Adrenal gland (tissue), 12 donors: ENCODE results near the gene CASP1. TPM values are rescaled to one million over a fixed set of nuclear protein-coding genes. Genes with fewer than 3 reads are reported as not detected.

Experiments used
- DNase-seq, 7 donors: peaks; one replicate each; pipeline ENCODE4 v3.0.0-alpha.2; 2019 to 2020
- H3K27ac ChIP-seq, 5 donors: fragments of 200-600 bp; sonication (generic) in 4 of 5; 1 replicate in 3 of 5; 2 replicates in 2 of 5; pipeline versions ENCODE4 v1.5.1 to v1.8.0; 2016 to 2020; ENCODE audit warnings: mild to moderate bottlenecking in 1 of 5
- H3K27me3 ChIP-seq: fragments of 200-600 bp; 2 replicates; pipeline ENCODE4 v1.8.0; 2021
- H3K36me3 ChIP-seq, 2 donors: fragments of 200-600 bp; replicated peaks in 1 of 2; 1 replicate in 1 of 2; 2 replicates in 1 of 2; pipeline versions ENCODE4 v1.5.1 to v1.8.0; 2018 to 2022
- H3K4me1 ChIP-seq, 2 donors: fragments of 200-600 bp; replicated peaks in 1 of 2; 1 replicate in 1 of 2; 2 replicates in 1 of 2; pipeline versions ENCODE4 v1.5.1 to v1.8.0; 2018 to 2021
- H3K4me3 ChIP-seq, 4 donors: fragments of 200-600 bp; sonication (generic) in 3 of 4; one replicate each; pipeline ENCODE4 v1.5.1; 2016 to 2018
- H3K9me3 ChIP-seq, 3 donors: fragments of 200-600 bp; sonication (generic) in 1 of 3; replicated peaks in 1 of 3; 1 replicate in 2 of 3; 2 replicates in 1 of 3; pipeline versions ENCODE4 v1.5.1 to v1.8.0; 2016 to 2021
- POLR2A ChIP-seq, 2 donors: fragments of 450-650 bp; IDR thresholded peaks; one replicate each; pipeline ENCODE4 v1.6.1; 2017; ENCODE audit warnings: antibody characterized with exemption in 2 of 2, mild to moderate bottlenecking in 2 of 2, moderate library complexity in 1 of 2
- WGBS, 4 donors: extraction: QIAGEN DNeasy Blood & Tissue Kit in 2 of 4; methylation state at CpG; one replicate each; pipeline versions ENCODE4 v1.1.5 to v1.1.7; 2013 to 2017; 5-methylcytosine and 5-hydroxymethylcytosine counted together
- intact Hi-C, 2 donors: fragments of 100-400 bp; cut with DNase I; formaldehyde crosslinking; loops; one replicate each; pipeline versions ENCODE4 v1.14.1 to v1.15.0; 2022 to 2023
- polyA plus RNA-seq, 3 donors: library from polyadenylated mRNA; stranded (reverse); fragments of 200-250 nt in 2 of 3; fragments of 350-450 nt in 1 of 3; fragmentation: Illumina TruSeq in 1 of 3; extraction: RNeasy Lipid Tissue Mini Kit (QIAGEN cat#74804) in 1 of 3; gene quantifications; one replicate each; pipeline ENCODE4 v1.2.3, GENCODE V29; 2013 to 2014
- total RNA-seq, 9 donors: library from RNA; depleted of rRNA in 4 of 9; stranded (reverse); fragments of >200 nt in 4 of 9; fragments of 120-200 nt in 1 of 9; fragmentation: NEBNext Ultra II Directional in 1 of 9; extraction: Animal tissue kit (Norgen Biotek cat#: 25700) in 1 of 9; gene quantifications; one replicate each; pipeline versions ENCODE4 v1.1.0 to v1.2.4, GENCODE V29; 2013 to 2023
- TF ChIP-seq, protein P1 (sequence below), 6 experiments: fragments of 450-650 bp in 4 of 6; fragments of 200-600 bp in 2 of 6; sonication (generic) in 1 of 6; IDR thresholded peaks; 1 replicate in 5 of 6; 2 replicates in 1 of 6; pipeline versions ENCODE4 v1.5.1 to v1.8.0; 2016 to 2021; ENCODE audit warnings: antibody characterized with exemption in 6 of 6, mild to moderate bottlenecking in 2 of 6, moderate library complexity in 1 of 6
- donor health status: healthy with polysubstance abuse.
- donor health status: Bipolar disorder and iron deficiency.
- donor health status: DM: yes; HTN: yes; CAD: no.
- donor health status: DM: no; HTN: no; CAD: no.
- donor health status: DM: no; HTN: no; CAD: no.
- donor health status: DM: yes; HTN: yes; CAD: no.

CASP1 gene
- total and polyA plus RNA-seq, 12 donors = 6.1 to 31.4 (median 16.7) TPM

DNA sequence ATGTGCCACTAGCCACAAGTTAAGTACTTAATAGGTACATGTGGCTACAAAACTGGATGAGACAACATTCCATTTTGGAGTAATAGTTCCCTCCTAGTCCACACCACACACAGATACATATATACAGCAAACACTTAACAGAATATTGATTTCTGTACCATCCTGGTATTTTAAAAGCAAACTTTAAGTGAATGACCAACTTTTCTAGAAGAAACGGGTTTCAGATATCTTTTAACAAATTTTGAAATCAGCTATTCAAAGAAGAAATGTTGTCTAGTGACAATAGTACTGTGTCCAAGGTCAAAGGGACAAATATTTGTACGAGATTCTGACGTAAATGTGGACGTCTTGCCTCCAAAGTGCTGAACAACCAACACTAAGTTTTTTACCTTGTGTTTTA, 22.5 kb upstream of the CASP1 start:
- 30 to 41% (median 36%) methylated on average over 4 of the region's 4 CpGs for WGBS, 4 donors
- Histone ChIP-seq H3K36me3 (no peaks in the 10 kb centered on the region), H3K4me1 (no peaks in the 10 kb centered on the region), H3K4me3 (no peak overlapping the region), H3K27me3 (no peaks in the 10 kb centered on the region), H3K27ac (no peak overlapping the region), H3K9me3 (no peaks in the 10 kb centered on the region)
- intact Hi-C loops = no loop called here
- no peak for DNase-seq
- TF ChIP-seq, protein P1, sequence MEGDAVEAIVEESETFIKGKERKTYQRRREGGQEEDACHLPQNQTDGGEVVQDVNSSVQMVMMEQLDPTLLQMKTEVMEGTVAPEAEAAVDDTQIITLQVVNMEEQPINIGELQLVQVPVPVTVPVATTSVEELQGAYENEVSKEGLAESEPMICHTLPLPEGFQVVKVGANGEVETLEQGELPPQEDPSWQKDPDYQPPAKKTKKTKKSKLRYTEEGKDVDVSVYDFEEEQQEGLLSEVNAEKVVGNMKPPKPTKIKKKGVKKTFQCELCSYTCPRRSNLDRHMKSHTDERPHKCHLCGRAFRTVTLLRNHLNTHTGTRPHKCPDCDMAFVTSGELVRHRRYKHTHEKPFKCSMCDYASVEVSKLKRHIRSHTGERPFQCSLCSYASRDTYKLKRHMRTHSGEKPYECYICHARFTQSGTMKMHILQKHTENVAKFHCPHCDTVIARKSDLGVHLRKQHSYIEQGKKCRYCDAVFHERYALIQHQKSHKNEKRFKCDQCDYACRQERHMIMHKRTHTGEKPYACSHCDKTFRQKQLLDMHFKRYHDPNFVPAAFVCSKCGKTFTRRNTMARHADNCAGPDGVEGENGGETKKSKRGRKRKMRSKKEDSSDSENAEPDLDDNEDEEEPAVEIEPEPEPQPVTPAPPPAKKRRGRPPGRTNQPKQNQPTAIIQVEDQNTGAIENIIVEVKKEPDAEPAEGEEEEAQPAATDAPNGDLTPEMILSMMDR (IDR thresholded peaks at IDR 0.05) = no peak
- no peak for TF ChIP-seq POLR2A (IDR thresholded peaks at IDR 0.05)

DNA sequence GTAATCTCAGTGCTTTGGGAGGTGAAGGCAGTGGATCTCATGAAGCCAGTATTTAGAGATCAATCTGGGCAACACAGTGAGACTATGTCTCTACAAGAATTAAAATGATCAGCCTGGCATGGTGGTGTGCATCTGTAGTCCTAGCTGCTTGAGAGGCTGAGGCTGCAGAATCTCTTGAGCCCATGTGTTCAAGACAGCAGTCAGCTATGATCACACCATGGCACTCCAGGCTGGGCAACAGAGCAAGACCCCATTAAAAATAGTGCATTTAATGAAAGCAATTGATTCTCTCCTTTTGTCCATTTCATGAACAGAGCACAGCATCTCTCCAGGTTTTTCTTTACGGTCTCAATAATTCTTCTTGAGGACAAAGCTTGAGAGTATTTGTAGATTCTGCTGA, 21.5 kb upstream of the CASP1 start:
- H3K4me1 ChIP-seq = no peaks in the 10 kb centered on the region
- 81 to 94% (median 85%) methylated on average over 1 of the region's 1 CpG for WGBS, 4 donors
- no peaks in the 10 kb centered on the region for H3K9me3 ChIP-seq
- no peak for DNase-seq
- H3K27me3 ChIP-seq = no peaks in the 10 kb centered on the region
- no peak overlapping the region for H3K27ac ChIP-seq
- intact Hi-C loops = no loop called here
- no peak for TF ChIP-seq POLR2A (IDR thresholded peaks at IDR 0.05)
- TF ChIP-seq, protein P1 (IDR thresholded peaks at IDR 0.05) = no peak
- H3K36me3 ChIP-seq = no peaks in the 10 kb centered on the region
- no peak overlapping the region for H3K4me3 ChIP-seq

DNA sequence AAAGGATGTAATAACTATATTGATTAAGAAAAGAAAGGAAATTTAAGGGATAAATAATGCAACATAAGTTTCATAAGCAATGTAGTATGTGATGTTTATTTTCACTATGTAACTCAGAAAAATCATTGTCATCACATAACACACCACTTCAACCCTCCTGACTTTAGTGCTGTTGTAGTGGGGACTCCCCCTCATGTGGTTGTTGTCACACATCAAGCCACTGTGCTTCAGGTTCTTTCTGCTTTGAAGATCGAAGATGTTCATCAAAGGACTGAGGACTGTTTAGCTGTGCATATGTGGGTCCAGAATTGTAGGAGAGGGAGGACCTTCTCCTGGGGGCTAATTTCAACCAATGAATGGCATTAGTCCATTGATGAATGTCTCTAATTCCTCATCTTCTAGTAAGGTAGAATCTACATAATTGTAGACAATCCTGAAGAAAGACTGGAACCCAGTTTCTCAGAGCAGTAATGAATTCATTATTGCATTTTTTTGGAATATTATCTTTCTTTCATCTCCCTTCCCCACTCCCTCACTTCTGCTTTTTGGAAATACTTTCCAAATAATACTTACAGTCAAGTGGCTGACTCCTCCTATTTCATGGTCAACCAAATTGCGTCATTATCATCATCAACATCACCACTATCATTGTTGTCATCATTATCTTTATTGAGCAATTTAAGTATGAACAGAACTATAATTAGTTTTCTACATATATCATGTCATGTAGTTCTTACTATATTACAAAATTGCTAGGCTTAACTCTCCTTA, 20.0 kb upstream of the CASP1 start:
- TF ChIP-seq POLR2A (IDR thresholded peaks at IDR 0.05) = no peak
- TF ChIP-seq, protein P1 (IDR thresholded peaks at IDR 0.05) = no peak
- intact Hi-C loops = no loop called here

DNA sequence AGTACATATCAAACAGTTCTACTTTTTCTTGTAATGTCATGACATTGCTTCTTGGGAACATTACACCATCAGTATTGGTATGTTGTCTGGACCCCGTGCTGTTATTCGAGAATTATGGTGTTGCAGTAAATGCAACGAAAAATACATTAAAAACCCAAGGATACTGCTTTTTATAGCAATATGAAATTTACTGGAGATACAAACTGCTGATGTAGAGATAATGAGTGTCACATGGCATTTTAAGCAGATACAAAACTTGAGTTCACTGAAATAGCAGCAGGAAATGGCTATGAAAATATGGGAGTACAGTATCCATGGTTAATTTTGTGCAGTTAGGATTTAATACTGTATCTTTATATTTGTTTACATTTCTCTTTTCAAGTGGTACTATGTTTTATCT, 17.5 kb upstream of the CASP1 start:
- TF ChIP-seq, protein P1 (IDR thresholded peaks at IDR 0.05) = no peak
- TF ChIP-seq POLR2A (IDR thresholded peaks at IDR 0.05) = no peak
- Histone ChIP-seq H3K27ac (no peak overlapping the region), H3K36me3 (no peaks in the 10 kb centered on the region), H3K4me3 (no peak overlapping the region), H3K27me3 (no peaks in the 10 kb centered on the region), H3K9me3 (no peaks in the 10 kb centered on the region), H3K4me1 (no peaks in the 10 kb centered on the region)
- WGBS, 4 donors = 68 to 73% (median 70%) methylated on average over 3 of the region's 3 CpGs
- DNase-seq = no peak
- intact Hi-C loops = no loop called here

More for the DNA sequence above, 20.0 kb upstream of the CASP1 start:
- H3K27ac ChIP-seq = no peak overlapping the region
- no peak overlapping the region for H3K4me3 ChIP-seq
- DNase-seq = no peak
- no peaks in the 10 kb centered on the region for H3K9me3 ChIP-seq
- H3K36me3 ChIP-seq = no peaks in the 10 kb centered on the region
- 31 to 78% (median 57%) methylated on average over 2 of the region's 2 CpGs for WGBS, 4 donors
- H3K4me1 ChIP-seq = no peaks in the 10 kb centered on the region
- no peaks in the 10 kb centered on the region for H3K27me3 ChIP-seq
